ENCODE data around the gene PLPP7.
"Not testable (repeated sequence)": the region's sequence is repeated elsewhere in the genome, so short reads cannot be mapped to it uniquely, and the experiment has no call there.

Gene PLPP7

GRCh38 chr9:131266266-131267229 lies 23.0 kb upstream of the PLPP7 start:
- no peak for DNase-seq

- DNase-seq: peak in 24 of 56 donors; percentile 24 to 58 (median 35)
Observed at GRCh38 chr9:131270171-131271015, 19.1 kb upstream of the PLPP7 start.

- not testable (repeated sequence) for DNase-seq
Observed at GRCh38 chr9:131271016-131271273, 18.6 kb upstream of the PLPP7 start.

GRCh38 chr9:131271506-131271931 lies 18.0 kb upstream of the PLPP7 start:
- DNase-seq: peak in 6 of 56 donors; percentile 27 to 55 (median 34)

GRCh38 chr9:131272212-131272611 lies 17.3 kb upstream of the PLPP7 start:
- no peak for DNase-seq

- no peak for DNase-seq
Observed at GRCh38 chr9:131273146-131273855, 16.2 kb upstream of the PLPP7 start.

- no peak for DNase-seq
Observed at GRCh38 chr9:131273856-131274673, 15.5 kb upstream of the PLPP7 start.

GRCh38 chr9:131274674-131275331 lies 14.7 kb upstream of the PLPP7 start:
- DNase-seq: peak in 3 of 56 donors; percentile 11 to 44 (median 37)

GRCh38 chr9:131275332-131276093 lies 14.0 kb upstream of the PLPP7 start:
- DNase-seq: no peak

GRCh38 chr9:131276094-131276888 lies 13.2 kb upstream of the PLPP7 start, which contains the start of gene FAM78A:
TSS of gene FAM78A (minus strand) at chr9:131276510. CDS start at chr9:131276179, 331 bp downstream.
- DNase-seq: peak in 5 of 56 donors; percentile 15 to 44 (median 19)

GRCh38 chr9:131276891-131277286 lies 12.6 kb upstream of the PLPP7 start:
- DNase-seq: no peak

- no peak for DNase-seq
Observed at GRCh38 chr9:131277287-131277909, 12.1 kb upstream of the PLPP7 start.

- peak in 55 of 56 donors; percentile 16 to 91 (median 77) for DNase-seq
Observed at GRCh38 chr9:131277910-131278701, 11.4 kb upstream of the PLPP7 start.

- DNase-seq: no peak
Observed at GRCh38 chr9:131278702-131279111, 10.8 kb upstream of the PLPP7 start.

- DNase-seq: no peak
Observed at GRCh38 chr9:131279196-131279862, 10.2 kb upstream of the PLPP7 start.

- DNase-seq: peak in 6 of 56 donors; percentile 16 to 34 (median 22)
Observed at GRCh38 chr9:131279863-131280570, 9.5 kb upstream of the PLPP7 start.
